ENCODE measurements around the gene PPP2R2C.

Gene PPP2R2C

DNA sequence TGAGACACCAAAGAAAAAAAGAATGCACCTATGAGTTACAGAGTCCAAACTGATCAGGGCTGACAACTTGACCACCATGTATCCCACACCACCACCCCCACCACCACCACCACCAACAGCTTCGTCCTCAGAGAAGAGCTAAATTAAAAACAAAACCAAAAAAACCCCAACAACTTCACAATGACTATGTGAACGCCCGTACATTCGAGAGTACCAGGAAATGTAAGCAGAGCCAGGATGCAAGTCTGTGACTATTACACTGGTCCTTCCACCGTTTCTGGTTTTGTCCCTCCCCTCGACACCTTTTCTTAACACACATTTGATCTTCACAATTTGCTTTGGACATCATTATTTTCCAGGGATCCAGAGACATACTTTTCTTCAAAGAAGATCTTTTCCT lies 151.8 kb downstream of the PPP2R2C start:
- ChIA-PET CTCF (interaction anchor here (2.9 to 18.4 kb wide), 3 partner anchors 10 to 70 kb away, joined by 14 to 452 read pairs (median 15); partner anchors contain the start of gene WFS1), POLR2A (no interaction called here)
- 86% methylated on average over 5 of the region's 6 CpGs for WGBS (ENCODE audit: insufficient coverage)
- H3K9me3 ChIP-seq (ENCODE audit: control extremely low read depth in 1 of 5, control insufficient read depth in 4 of 5, insufficient read depth in 2 of 5, low read depth in 1 of 5, low read length in 4 of 5) = peaks cover 0 to 15% (median 5%) of the 10 kb centered on the region in 5 experiments
- DNase-seq = no peak
- H3K36me3 ChIP-seq (ENCODE audit: control insufficient read depth in 4 of 4, insufficient read depth in 4 of 4, low read length in 3 of 4) = no peaks in the 10 kb centered on the region
- peaks cover 0 to 68% (median 16%) of the 10 kb centered on the region in 5 experiments for H3K27me3 ChIP-seq (replicated peaks in 2 of 5; ENCODE audit: control insufficient read depth in 4 of 5, insufficient read depth in 5 of 5, low read length in 4 of 5)
- peaks cover 0 to 23% (median 20%) of the 10 kb centered on the region in 4 experiments for H3K4me1 ChIP-seq (ENCODE audit: control extremely low read depth in 1 of 4, control insufficient read depth in 4 of 4, insufficient read depth in 4 of 4, low read length in 3 of 4)
- H3K27ac ChIP-seq (ENCODE audit: insufficient read depth in 1 of 2, low read depth in 1 of 2, low read length in 2 of 2, poor library complexity in 1 of 2, severe bottlenecking in 2 of 2) = no peak overlapping the region
- H3K4me3 ChIP-seq (ENCODE audit: control insufficient read depth in 1 of 7, extremely low read depth in 1 of 7, insufficient read depth in 4 of 7, low read depth in 2 of 7, low read length in 6 of 7) = no peak overlapping the region

DNA sequence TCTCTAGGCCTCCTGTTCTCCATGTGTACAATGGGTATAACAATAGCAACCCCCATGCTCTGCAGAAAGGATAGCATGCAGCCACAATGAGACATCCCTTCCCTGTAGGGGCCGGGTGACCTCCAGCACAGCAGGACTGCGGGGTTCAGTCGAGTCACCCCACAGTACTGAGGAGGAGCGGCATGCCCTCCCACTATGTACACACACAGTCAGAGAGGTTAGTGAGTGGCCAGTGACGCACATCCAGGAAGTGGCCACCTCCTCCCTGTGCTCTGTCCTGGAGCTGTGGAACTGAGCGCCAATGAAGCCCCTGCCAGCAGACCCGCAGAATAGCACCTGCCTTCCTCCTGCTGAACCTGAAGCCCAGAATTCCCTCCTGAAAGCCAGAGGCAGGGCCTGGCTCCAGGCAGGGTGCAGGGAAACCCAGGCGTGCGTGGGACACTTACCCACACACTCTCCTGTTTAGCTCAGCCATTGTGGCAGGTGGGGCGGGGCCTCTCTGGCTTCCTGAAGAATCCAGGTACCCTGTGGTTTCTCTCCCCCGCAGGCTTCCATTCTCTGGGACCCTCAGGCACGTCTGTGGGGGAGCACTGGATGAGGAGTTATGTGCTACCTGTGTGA lies 152.8 kb downstream of the PPP2R2C start:
- CTCF ChIA-PET = interaction anchor here (2.9 to 18.4 kb wide), 3 partner anchors 11 to 69 kb away, joined by 14 to 452 read pairs (median 15); partner anchors contain the start of gene WFS1
- peaks cover 0 to 15% (median 5%) of the 10 kb centered on the region in 5 experiments for H3K9me3 ChIP-seq (ENCODE audit: control extremely low read depth in 1 of 5, control insufficient read depth in 4 of 5, insufficient read depth in 2 of 5, low read depth in 1 of 5, low read length in 4 of 5)
- H3K27me3 ChIP-seq (replicated peaks in 2 of 5; ENCODE audit: control insufficient read depth in 4 of 5, insufficient read depth in 5 of 5, low read length in 4 of 5) = peaks cover 0 to 65% (median 14%) of the 10 kb centered on the region in 5 experiments
- POLR2A ChIA-PET = no interaction called here
- DNase-seq = no peak
- 87% methylated on average over 9 of the region's 12 CpGs for WGBS (ENCODE audit: insufficient coverage)
- H3K4me1 ChIP-seq (ENCODE audit: control extremely low read depth in 1 of 4, control insufficient read depth in 4 of 4, insufficient read depth in 4 of 4, low read length in 3 of 4) = peaks cover 0 to 12% (median 11%) of the 10 kb centered on the region in 4 experiments
- no peak overlapping the region for H3K27ac ChIP-seq (ENCODE audit: insufficient read depth in 1 of 2, low read depth in 1 of 2, low read length in 2 of 2, poor library complexity in 1 of 2, severe bottlenecking in 2 of 2)
- H3K4me3 ChIP-seq (ENCODE audit: control insufficient read depth in 1 of 7, extremely low read depth in 1 of 7, insufficient read depth in 4 of 7, low read depth in 2 of 7, low read length in 6 of 7) = no peak overlapping the region
- no peaks in the 10 kb centered on the region for H3K36me3 ChIP-seq (ENCODE audit: control insufficient read depth in 4 of 4, insufficient read depth in 4 of 4, low read length in 3 of 4)

DNA sequence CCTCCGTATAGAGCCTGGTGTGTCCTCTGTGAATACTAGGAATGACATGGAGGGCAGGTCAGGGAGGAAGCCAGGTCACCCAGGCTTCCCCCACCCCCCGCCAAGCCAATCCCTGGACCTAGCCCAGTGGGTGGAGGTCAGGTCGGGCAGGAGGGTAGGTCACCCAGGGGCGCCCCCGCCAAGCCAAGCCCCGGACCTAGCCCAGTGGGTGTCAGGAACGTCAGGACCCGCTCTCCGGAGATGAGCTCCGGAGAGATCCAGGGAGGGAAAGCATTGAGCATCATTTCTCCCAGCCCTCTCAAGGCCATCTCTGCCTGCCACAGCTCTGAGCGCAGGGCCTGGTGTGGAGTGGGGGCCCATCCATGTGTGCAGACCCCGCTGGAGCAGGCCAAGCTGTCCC lies 154.2 kb downstream of the PPP2R2C start:
- ChIA-PET CTCF (interaction anchor here (1.2 to 18.4 kb wide), 2 partner anchors 9 to 48 kb away, joined by 4 to 452 read pairs; partner anchors contain the start of gene WFS1), POLR2A (no interaction called here)
- Histone ChIP-seq H3K36me3 (ENCODE audit: control insufficient read depth in 4 of 4, insufficient read depth in 4 of 4, low read length in 3 of 4) (no peaks in the 10 kb centered on the region), H3K4me3 (ENCODE audit: control insufficient read depth in 1 of 7, extremely low read depth in 1 of 7, insufficient read depth in 4 of 7, low read depth in 2 of 7, low read length in 6 of 7) (no peak overlapping the region), H3K27me3 (replicated peaks in 2 of 5; ENCODE audit: control insufficient read depth in 4 of 5, insufficient read depth in 5 of 5, low read length in 4 of 5) (peaks cover 0 to 71% (median 16%) of the 10 kb centered on the region in 5 experiments), H3K9me3 (ENCODE audit: control extremely low read depth in 1 of 5, control insufficient read depth in 4 of 5, insufficient read depth in 2 of 5, low read depth in 1 of 5, low read length in 4 of 5) (peaks cover 0 to 15% (median 5%) of the 10 kb centered on the region in 5 experiments), H3K27ac (ENCODE audit: insufficient read depth in 1 of 2, low read depth in 1 of 2, low read length in 2 of 2, poor library complexity in 1 of 2, severe bottlenecking in 2 of 2) (no peak overlapping the region), H3K4me1 (ENCODE audit: control extremely low read depth in 1 of 4, control insufficient read depth in 4 of 4, insufficient read depth in 4 of 4, low read length in 3 of 4) (peaks cover 0 to 8% (median 5%) of the 10 kb centered on the region in 4 experiments)
- WGBS (ENCODE audit: insufficient coverage) = 97% methylated on average over 8 of the region's 12 CpGs
- no peak for DNase-seq

DNA sequence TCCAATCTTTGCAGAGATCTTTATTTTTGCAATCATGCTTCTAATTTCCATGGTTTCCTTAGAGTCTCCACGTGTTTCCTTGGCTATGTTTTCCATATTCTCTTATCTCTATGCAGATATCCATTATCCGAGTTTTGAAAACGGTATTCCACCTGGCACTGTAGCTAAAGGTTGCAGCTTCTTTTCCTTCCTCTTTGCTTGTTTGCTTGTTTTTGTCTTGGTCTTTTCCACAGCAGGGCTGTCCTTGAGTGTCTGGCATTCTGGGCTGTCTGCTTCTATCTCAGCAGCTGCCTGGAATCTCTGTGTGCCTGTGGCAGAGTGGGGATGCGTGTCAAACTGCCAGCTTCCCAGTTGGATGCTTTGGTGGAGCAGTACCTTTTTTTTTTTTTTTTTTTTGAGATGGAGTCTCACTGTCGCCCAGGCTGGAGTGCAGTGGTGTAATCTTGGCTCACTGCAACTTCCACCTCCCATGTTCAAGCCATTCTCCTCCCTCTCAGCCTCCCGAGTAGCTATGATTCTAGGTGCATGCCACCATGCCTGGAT lies 155.9 kb downstream of the PPP2R2C start:
- POLR2A ChIA-PET = no interaction called here

DNA sequence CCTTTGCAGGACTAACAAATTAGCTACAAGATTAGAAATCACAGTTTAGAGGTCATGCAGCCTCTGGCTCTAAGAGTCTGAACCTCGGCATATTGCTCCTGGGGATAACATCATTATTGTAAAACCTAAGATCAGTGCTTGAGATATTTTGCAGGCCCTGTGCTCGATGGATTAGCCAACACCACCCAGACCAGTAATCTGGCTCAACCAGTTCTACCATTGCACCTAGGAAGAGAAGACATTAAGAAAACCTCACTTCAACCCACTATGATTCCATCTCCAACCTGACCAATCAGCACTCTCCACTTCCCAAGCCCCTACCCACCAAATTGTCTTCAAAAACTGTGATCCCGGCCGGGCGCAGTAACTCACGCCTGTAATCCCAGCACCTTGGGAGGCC lies 159.2 kb downstream of the PPP2R2C start:
- H3K9me3 ChIP-seq (ENCODE audit: control extremely low read depth in 1 of 5, control insufficient read depth in 4 of 5, insufficient read depth in 2 of 5, low read depth in 1 of 5, low read length in 4 of 5) = peaks cover 0 to 5% (median 0%) of the 10 kb centered on the region in 5 experiments
- ChIA-PET POLR2A (no interaction called here), CTCF (interaction anchor here (1.0 kb wide), 1 partner anchor 12 kb away, joined by 4 read pairs; no protein-coding TSS in a partner anchor)
- H3K4me3 ChIP-seq (ENCODE audit: control insufficient read depth in 1 of 7, extremely low read depth in 1 of 7, insufficient read depth in 4 of 7, low read depth in 2 of 7, low read length in 6 of 7) = no peak overlapping the region
- peaks cover 0 to 6% (median 4%) of the 10 kb centered on the region in 4 experiments for H3K4me1 ChIP-seq (ENCODE audit: control extremely low read depth in 1 of 4, control insufficient read depth in 4 of 4, insufficient read depth in 4 of 4, low read length in 3 of 4)
- H3K36me3 ChIP-seq (ENCODE audit: control insufficient read depth in 4 of 4, insufficient read depth in 4 of 4, low read length in 3 of 4) = no peaks in the 10 kb centered on the region
- WGBS (ENCODE audit: insufficient coverage) = 96% methylated on average over 4 of the region's 6 CpGs
- H3K27me3 ChIP-seq (replicated peaks in 2 of 5; ENCODE audit: control insufficient read depth in 4 of 5, insufficient read depth in 5 of 5, low read length in 4 of 5) = peaks cover 0 to 76% (median 14%) of the 10 kb centered on the region in 5 experiments
- no peak overlapping the region for H3K27ac ChIP-seq (ENCODE audit: insufficient read depth in 1 of 2, low read depth in 1 of 2, low read length in 2 of 2, poor library complexity in 1 of 2, severe bottlenecking in 2 of 2)
- no peak for DNase-seq

More for the DNA sequence above, 155.9 kb downstream of the PPP2R2C start:
- Histone ChIP-seq H3K9me3 (ENCODE audit: control extremely low read depth in 1 of 5, control insufficient read depth in 4 of 5, insufficient read depth in 2 of 5, low read depth in 1 of 5, low read length in 4 of 5) (peaks cover 0 to 9% (median 5%) of the 10 kb centered on the region in 5 experiments), H3K36me3 (ENCODE audit: control insufficient read depth in 4 of 4, insufficient read depth in 4 of 4, low read length in 3 of 4) (no peaks in the 10 kb centered on the region), H3K27me3 (replicated peaks in 2 of 5; ENCODE audit: control insufficient read depth in 4 of 5, insufficient read depth in 5 of 5, low read length in 4 of 5) (peaks cover 0 to 64% (median 9%) of the 10 kb centered on the region in 5 experiments), H3K4me3 (ENCODE audit: control insufficient read depth in 1 of 7, extremely low read depth in 1 of 7, insufficient read depth in 4 of 7, low read depth in 2 of 7, low read length in 6 of 7) (no peak overlapping the region), H3K4me1 (ENCODE audit: control extremely low read depth in 1 of 4, control insufficient read depth in 4 of 4, insufficient read depth in 4 of 4, low read length in 3 of 4) (no peaks in the 10 kb centered on the region), H3K27ac (ENCODE audit: insufficient read depth in 1 of 2, low read depth in 1 of 2, low read length in 2 of 2, poor library complexity in 1 of 2, severe bottlenecking in 2 of 2) (no peak overlapping the region)
- CTCF ChIA-PET = interaction anchor here (0.9 to 18.4 kb wide), 7 partner anchors 8 to 66 kb away, joined by 3 to 452 read pairs (median 3); partner anchors contain the start of gene WFS1
- 70% methylated on average over 4 of the region's 6 CpGs for WGBS (ENCODE audit: insufficient coverage)
- DNase-seq = no peak

DNA sequence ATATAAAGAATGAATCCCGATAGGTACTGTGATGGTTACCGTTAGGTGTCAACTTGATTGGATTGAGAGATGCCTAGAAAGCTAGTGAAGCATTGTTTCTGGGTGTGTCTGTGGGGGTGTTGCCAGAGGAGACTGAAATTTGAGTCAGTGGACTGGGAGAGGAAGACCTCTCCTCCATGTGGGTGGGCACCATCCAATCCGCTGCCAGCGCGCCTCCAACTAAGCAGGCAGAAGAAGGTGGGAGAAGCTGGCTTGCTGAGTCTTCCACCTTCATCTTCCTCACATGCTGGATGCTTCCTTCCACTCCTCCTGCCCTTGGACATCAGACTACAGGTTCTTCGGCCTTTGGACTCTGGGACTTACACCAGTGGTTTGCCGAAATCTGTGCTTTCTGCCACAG lies 162.6 kb downstream of the PPP2R2C start:
- DNase-seq = no peak
- 100% methylated on average over 7 of the region's 7 CpGs for WGBS (ENCODE audit: insufficient coverage)
- ChIA-PET POLR2A (no interaction called here), CTCF (interaction anchor here (0.6 to 3.3 kb wide), 5 partner anchors 14 to 57 kb away, joined by 3 to 18 read pairs (median 6); no protein-coding TSS in a partner anchor)
- Histone ChIP-seq H3K27me3 (replicated peaks in 2 of 5; ENCODE audit: control insufficient read depth in 4 of 5, insufficient read depth in 5 of 5, low read length in 4 of 5) (peaks cover 0 to 85% (median 30%) of the 10 kb centered on the region in 5 experiments), H3K36me3 (ENCODE audit: control insufficient read depth in 4 of 4, insufficient read depth in 4 of 4, low read length in 3 of 4) (no peaks in the 10 kb centered on the region), H3K27ac (ENCODE audit: insufficient read depth in 1 of 2, low read depth in 1 of 2, low read length in 2 of 2, poor library complexity in 1 of 2, severe bottlenecking in 2 of 2) (no peak overlapping the region), H3K9me3 (ENCODE audit: control extremely low read depth in 1 of 5, control insufficient read depth in 4 of 5, insufficient read depth in 2 of 5, low read depth in 1 of 5, low read length in 4 of 5) (peaks cover 0 to 5% (median 2%) of the 10 kb centered on the region in 5 experiments), H3K4me3 (ENCODE audit: control insufficient read depth in 1 of 7, extremely low read depth in 1 of 7, insufficient read depth in 4 of 7, low read depth in 2 of 7, low read length in 6 of 7) (peak overlapping the region in 1 of 7 experiments; percentile 51), H3K4me1 (ENCODE audit: control extremely low read depth in 1 of 4, control insufficient read depth in 4 of 4, insufficient read depth in 4 of 4, low read length in 3 of 4) (peaks cover 0 to 16% (median 6%) of the 10 kb centered on the region in 4 experiments)
